PFSK-1 (cell line): ENCODE data around the gene MAP1B.

Source experiments
- FOXP2 ChIP-seq: optimal IDR thresholded peaks from 2 replicates; pipeline ENCODE3; 2011; ENCODE audit warnings: borderline replicate concordance, control low read depth, inconsistent platforms; ENCODE audit not compliant: insufficient read depth; ENCODE audit errors: extremely low read length, extremely low read depth
- POLR2AphosphoS5 ChIP-seq: IDR thresholded peaks from 2 replicates; pipeline ENCODE4 v1.6.1; 2012; ENCODE audit warnings: low read depth, mild to moderate bottlenecking, control low read depth, low read length, moderate library complexity
- REST ChIP-seq, 2 experiments: IDR thresholded peaks; 2 replicates each; pipeline versions ENCODE4 v1.6.1 to v1.8.0; 2011 to 2012; ENCODE audit warnings: low read depth in 2 of 2, low read length in 2 of 2, control low read depth in 1 of 2, inconsistent platforms in 1 of 2, mild to moderate bottlenecking in 1 of 2, moderate library complexity in 1 of 2; ENCODE audit not compliant: insufficient read depth in 1 of 2
- SIN3A ChIP-seq: IDR thresholded peaks from 2 replicates; pipeline ENCODE4 v1.6.1; 2012; ENCODE audit warnings: mild to moderate bottlenecking, low read length, moderate library complexity, borderline replicate concordance; ENCODE audit not compliant: insufficient read depth
- TAF1 ChIP-seq: IDR thresholded peaks from 2 replicates; pipeline ENCODE4 v1.6.1; 2012; ENCODE audit warnings: low read length, control low read depth, borderline replicate concordance; ENCODE audit not compliant: insufficient read depth

The MAP1B gene

GRCh38 chr5:72122602-72123001 lies 15.3 kb downstream of the MAP1B start:
- TF ChIP-seq FOXP2: no peak
- TF ChIP-seq REST (IDR thresholded peaks at IDR 0.05; ENCODE audit: insufficient read depth in 1 of 2, low read depth in 2 of 2, low read length in 2 of 2): no peak
- TF ChIP-seq SIN3A: no peak
- no peak for TF ChIP-seq POLR2AphosphoS5
- TF ChIP-seq TAF1: no peak

GRCh38 chr5:72123764-72124376 lies 16.6 kb downstream of the MAP1B start:
- no peak for TF ChIP-seq REST (IDR thresholded peaks at IDR 0.05; ENCODE audit: insufficient read depth in 1 of 2, low read depth in 2 of 2, low read length in 2 of 2)
- no peak for TF ChIP-seq TAF1

GRCh38 chr5:72125271-72125940 lies 18.1 kb downstream of the MAP1B start:
- TF ChIP-seq POLR2AphosphoS5: no peak

GRCh38 chr5:72125941-72126620 lies 18.8 kb downstream of the MAP1B start:
- TF ChIP-seq REST (IDR thresholded peaks at IDR 0.05; ENCODE audit: insufficient read depth in 1 of 2, low read depth in 2 of 2, low read length in 2 of 2) (no peak), FOXP2 (no peak), TAF1 (no peak), SIN3A (no peak), POLR2AphosphoS5 (no peak)

GRCh38 chr5:72126796-72127195 lies 19.5 kb downstream of the MAP1B start:
- TF ChIP-seq TAF1: no peak
- no peak for TF ChIP-seq POLR2AphosphoS5
- TF ChIP-seq FOXP2: no peak
- no peak for TF ChIP-seq SIN3A
- no peak for TF ChIP-seq REST (IDR thresholded peaks at IDR 0.05; ENCODE audit: insufficient read depth in 1 of 2, low read depth in 2 of 2, low read length in 2 of 2)
